OCI-LY7 (cell line): ENCODE measurements around the gene ARID5B. TPM values are rescaled to one million over a fixed set of nuclear protein-coding genes. Genes with fewer than 3 reads are reported as not detected.

ENCODE experiments used
- BruUV-seq: library from RNA; stranded (reverse); fragments of 400-500 nt; replicated peaks from 2 replicates; lab custom pipeline; 2021; lab: Mats Ljungman, UMichigan
- CTCF ChIA-PET: fragments of 300-600 bp; sonication (Branson Sonifier 250); formaldehyde crosslinking; loops from one replicate; lab custom pipeline; 2022; ENCODE audit warnings: antibody characterized with exemption; ENCODE audit not compliant: unreplicated experiment; lab: Charles Lee
- POLR2A ChIA-PET: fragments of 300-600 bp; sonication (Branson Sonifier 250); formaldehyde crosslinking; loops from one replicate; lab custom pipeline; 2022; ENCODE audit warnings: antibody characterized with exemption; lab: Charles Lee
- DNase-seq: peaks from one replicate; pipeline ENCODE4 v3.0.0-alpha.2; 2015; ENCODE audit warnings: low spot score
- H2AFZ ChIP-seq: fragments of 200-600 bp; sonication (generic), shearing (Covaris generic); 2 replicates; pipeline ENCODE4 v1.6.1; 2014; ENCODE audit warnings: mild to moderate bottlenecking, antibody characterized with exemption, low read length, moderate library complexity
- H3K27ac ChIP-seq: fragments of 200-600 bp; sonication (generic); 2 replicates; pipeline ENCODE4 v1.5.1; 2014; ENCODE audit warnings: mixed run types, low read depth, mild to moderate bottlenecking, moderate library complexity, low read length, inconsistent platforms; ENCODE audit not compliant: poor library complexity, severe bottlenecking
- H3K36me3 ChIP-seq: fragments of 200-600 bp; sonication (generic); 2 replicates; pipeline ENCODE4 v1.6.1; 2014; ENCODE audit warnings: mild to moderate bottlenecking, antibody characterized with exemption, low read length, moderate library complexity, mixed read lengths; ENCODE audit not compliant: insufficient read depth
- H3K4me1 ChIP-seq: fragments of 200-600 bp; sonication (generic); 2 replicates; pipeline ENCODE4 v1.5.1; 2014; ENCODE audit warnings: mild to moderate bottlenecking, low read length; ENCODE audit not compliant: insufficient read depth, poor library complexity, severe bottlenecking
- H3K4me2 ChIP-seq: fragments of 200-600 bp; sonication (generic); 2 replicates; pipeline ENCODE4 v1.6.1; 2014; ENCODE audit warnings: mild to moderate bottlenecking, low read length
- H3K4me3 ChIP-seq: fragments of 200-600 bp; sonication (generic); 2 replicates; pipeline ENCODE4 v1.5.1; 2014; ENCODE audit warnings: mild to moderate bottlenecking, low read depth, low read length; ENCODE audit not compliant: poor library complexity, severe bottlenecking
- H3K79me2 ChIP-seq: fragments of 200-600 bp; sonication (generic); 2 replicates; pipeline ENCODE4 v1.6.1; 2016; ENCODE audit warnings: low read depth, mild to moderate bottlenecking, low read length, moderate library complexity, mixed read lengths; ENCODE audit not compliant: insufficient read depth
- H3K9me2 ChIP-seq: fragments of 200-600 bp; sonication (generic); 2 replicates; pipeline ENCODE4 v1.6.1; 2016; ENCODE audit warnings: mild to moderate bottlenecking, low read length, mixed read lengths; ENCODE audit not compliant: insufficient read depth
- H3K9me3 ChIP-seq: fragments of 200-600 bp; sonication (generic); 2 replicates; pipeline ENCODE4 v1.6.1; 2014; ENCODE audit warnings: mild to moderate bottlenecking, mixed run types, low read length, mixed read lengths
- H4K20me1 ChIP-seq: fragments of 200-600 bp; sonication (generic); 2 replicates; pipeline ENCODE4 v1.6.1; 2014; ENCODE audit warnings: mild to moderate bottlenecking, antibody characterized with exemption, low read length, moderate library complexity, mixed read lengths; ENCODE audit not compliant: insufficient read depth
- EZH2phosphoT487 ChIP-seq: fragments of 200-600 bp; sonication (generic); IDR thresholded peaks from 2 replicates; pipeline ENCODE4 v1.6.1; 2018; ENCODE audit warnings: low read depth, borderline replicate concordance, mild to moderate bottlenecking, mixed run types, antibody characterized with exemption, low read length, moderate library complexity, mixed read lengths
- intact Hi-C: fragments of 100-400 bp; cut with micrococcal nuclease; formaldehyde crosslinking; loops from one replicate; pipeline ENCODE4 v1.10.0; 2022; ENCODE audit not compliant: unreplicated experiment
- total RNA-seq, 2 experiments: library from RNA; depleted of rRNA in 1 of 2; stranded (reverse); fragments of >200 nt in 1 of 2; shearing (Covaris generic) in 1 of 2; gene quantifications; 2 replicates each; pipeline ENCODE4 v1.2.3, GENCODE V29; 2014 to 2022
- TF ChIP-seq, protein P1 (sequence below): fragments of 200-600 bp; sonication (generic); conservative IDR thresholded peaks from 2 replicates; pipeline ENCODE4 v1.5.1; 2014; ENCODE audit warnings: mild to moderate bottlenecking, antibody characterized with exemption, low read length, moderate library complexity, mixed read lengths

Gene ARID5B
- total RNA-seq, 2 experiments from 2014 or later = 38.0 to 56.7 TPM

DNA sequence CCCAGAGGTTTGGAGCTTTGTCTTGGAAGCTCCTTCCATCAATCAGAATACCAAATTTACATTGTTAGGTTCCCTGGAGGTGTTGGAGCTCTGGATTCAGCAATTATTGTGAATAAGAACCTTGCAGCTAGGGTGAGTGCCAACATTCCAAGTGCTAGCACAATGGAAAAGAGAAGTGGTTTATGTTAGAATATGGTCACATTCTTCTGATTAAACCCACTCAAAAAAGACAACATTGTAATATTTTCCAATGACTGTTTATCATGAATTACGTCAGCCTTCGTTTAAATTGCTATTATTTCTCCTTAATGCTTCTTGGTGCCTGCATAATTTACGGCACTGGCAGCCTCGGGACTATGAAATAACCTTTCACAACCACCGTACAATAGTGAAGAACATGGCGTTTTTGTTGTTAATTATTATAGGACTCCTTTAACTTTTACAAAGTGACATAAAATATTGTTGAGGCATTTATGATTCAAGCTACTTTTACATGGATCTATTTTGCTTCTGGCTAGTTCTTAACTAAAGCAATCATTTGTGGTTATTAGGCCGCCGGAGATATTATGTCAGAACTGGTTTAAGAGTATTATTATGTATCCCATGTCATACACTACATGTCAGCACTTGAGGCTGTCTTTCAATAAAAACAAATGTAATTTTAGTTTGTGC lies 117.7 kb downstream of the ARID5B start:
- Histone ChIP-seq H3K4me2 (peak overlapping the region; percentile 63), H3K4me3 (peak overlapping the region; percentile 21), H3K79me2 (peaks cover 48% of the 10 kb centered on the region), H4K20me1 (no peaks in the 10 kb centered on the region), H3K9me3 (no peaks in the 10 kb centered on the region; the same call in 1 of the 2 replicates), H3K9me2 (no peaks in the 10 kb centered on the region), H3K4me1 (peaks cover 76% of the 10 kb centered on the region), H2AFZ (no peak overlapping the region; the same call in 1 of the 2 replicates), H3K36me3 (peaks cover 47% of the 10 kb centered on the region), H3K27ac (peak overlapping the region; percentile 43)
- TF ChIP-seq, protein P1, sequence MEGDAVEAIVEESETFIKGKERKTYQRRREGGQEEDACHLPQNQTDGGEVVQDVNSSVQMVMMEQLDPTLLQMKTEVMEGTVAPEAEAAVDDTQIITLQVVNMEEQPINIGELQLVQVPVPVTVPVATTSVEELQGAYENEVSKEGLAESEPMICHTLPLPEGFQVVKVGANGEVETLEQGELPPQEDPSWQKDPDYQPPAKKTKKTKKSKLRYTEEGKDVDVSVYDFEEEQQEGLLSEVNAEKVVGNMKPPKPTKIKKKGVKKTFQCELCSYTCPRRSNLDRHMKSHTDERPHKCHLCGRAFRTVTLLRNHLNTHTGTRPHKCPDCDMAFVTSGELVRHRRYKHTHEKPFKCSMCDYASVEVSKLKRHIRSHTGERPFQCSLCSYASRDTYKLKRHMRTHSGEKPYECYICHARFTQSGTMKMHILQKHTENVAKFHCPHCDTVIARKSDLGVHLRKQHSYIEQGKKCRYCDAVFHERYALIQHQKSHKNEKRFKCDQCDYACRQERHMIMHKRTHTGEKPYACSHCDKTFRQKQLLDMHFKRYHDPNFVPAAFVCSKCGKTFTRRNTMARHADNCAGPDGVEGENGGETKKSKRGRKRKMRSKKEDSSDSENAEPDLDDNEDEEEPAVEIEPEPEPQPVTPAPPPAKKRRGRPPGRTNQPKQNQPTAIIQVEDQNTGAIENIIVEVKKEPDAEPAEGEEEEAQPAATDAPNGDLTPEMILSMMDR = no peak
- no peak for TF ChIP-seq EZH2phosphoT487
- ChIA-PET CTCF (interaction anchor here (1.0 kb wide), 1 partner anchor 10 kb away, joined by 3 read pairs; no protein-coding TSS in a partner anchor), POLR2A (interaction anchor here (0.6 to 9.4 kb wide), 10 partner anchors 9 to 120 kb away, joined by 3 to 139 read pairs (median 8); no protein-coding TSS in a partner anchor)
- DNase-seq = no peak
- intact Hi-C loops = no loop called here
- BruUV-seq = no TSS peak

- peaks cover 47% of the 10 kb centered on the region for H3K36me3 ChIP-seq
- H4K20me1 ChIP-seq = no peaks in the 10 kb centered on the region
- H3K4me2 ChIP-seq = peak overlapping the region; percentile 63
- H2AFZ ChIP-seq = no peak overlapping the region; the same call in 1 of the 2 replicates
- peaks cover 48% of the 10 kb centered on the region for H3K79me2 ChIP-seq
- POLR2A ChIA-PET = interaction anchor here (0.6 to 9.4 kb wide), 13 partner anchors 10 to 267 kb away, joined by 3 to 139 read pairs (median 5); no protein-coding TSS in a partner anchor
- intact Hi-C loops = no loop called here
- H3K27ac ChIP-seq = peak overlapping the region; percentile 13
- peaks cover 76% of the 10 kb centered on the region for H3K4me1 ChIP-seq
- peak overlapping the region; percentile 21 for H3K4me3 ChIP-seq
- no peak for TF ChIP-seq EZH2phosphoT487
- TF ChIP-seq, protein P1 = no peak
- H3K9me2 ChIP-seq = no peaks in the 10 kb centered on the region
- no TSS peak for BruUV-seq
- H3K9me3 ChIP-seq = no peaks in the 10 kb centered on the region; the same call in 1 of the 2 replicates
- CTCF ChIA-PET = interaction anchor here (1.0 kb wide), 1 partner anchor 10 kb away, joined by 3 read pairs; no protein-coding TSS in a partner anchor
- no peak for DNase-seq
Observed at GRCh38 chr10:62019685-62020359, 118.3 kb downstream of the ARID5B start.
